SK-N-SH (cell line): ENCODE results near the gene ATF6.

Experiments
- CHD2 ChIP-seq: fragments of 150-350 bp; IDR thresholded peaks from 2 replicates; pipeline ENCODE4 v1.6.1; 2018; ENCODE audit warnings: low read length; ENCODE audit not compliant: partially characterized antibody
- CTCF ChIP-seq: fragments of 200-600 bp; sonication (generic); IDR thresholded peaks from 2 replicates; pipeline ENCODE4 v1.6.1; 2017; ENCODE audit warnings: antibody characterized with exemption, mild to moderate bottlenecking, moderate library complexity
- POLR2AphosphoS5 ChIP-seq: IDR thresholded peaks from 2 replicates; pipeline ENCODE4 v1.6.1; 2012; ENCODE audit warnings: low read depth, low read length
- REST ChIP-seq: IDR thresholded peaks from 2 replicates; pipeline ENCODE4 v1.6.1; 2012; ENCODE audit warnings: mild to moderate bottlenecking, low read depth, low read length, moderate library complexity
- SIN3A ChIP-seq: IDR thresholded peaks from 2 replicates; pipeline ENCODE4 v1.6.1; 2012; ENCODE audit warnings: low read depth, mild to moderate bottlenecking, low read length, moderate library complexity, borderline replicate concordance

GRCh38 chr1:161988413-161988812, 222.3 kb downstream of the ATF6 start:
- no peak for TF ChIP-seq CTCF
- TF ChIP-seq SIN3A, result no peak
- no peak for TF ChIP-seq REST
- TF ChIP-seq POLR2AphosphoS5, result no peak
- no peak for TF ChIP-seq CHD2
